Adrenal gland (tissue), 19 donors: Measurements from ENCODE around the gene AARSD1. TPM values are rescaled to one million over a fixed set of nuclear protein-coding genes. Genes with fewer than 3 reads are reported as not detected.
A peak's percentile ranks its signal among the peaks of the same experiment; 100 is the strongest.

Source experiments
- DNase-seq, 7 donors: peaks; one replicate each; pipeline ENCODE4 v3.0.0-alpha.2; 2019 to 2020
- H3K27ac ChIP-seq, 5 donors: fragments of 200-600 bp; sonication (generic) in 4 of 5; 1 replicate in 3 of 5; 2 replicates in 2 of 5; pipeline versions ENCODE4 v1.5.1 to v1.8.0; 2016 to 2020; ENCODE audit warnings: mild to moderate bottlenecking in 1 of 5
- H3K27me3 ChIP-seq: fragments of 200-600 bp; 2 replicates; pipeline ENCODE4 v1.8.0; 2021
- H3K36me3 ChIP-seq, 2 donors: fragments of 200-600 bp; replicated peaks in 1 of 2; 1 replicate in 1 of 2; 2 replicates in 1 of 2; pipeline versions ENCODE4 v1.5.1 to v1.8.0; 2018 to 2022
- H3K4me1 ChIP-seq, 2 donors: fragments of 200-600 bp; replicated peaks in 1 of 2; 1 replicate in 1 of 2; 2 replicates in 1 of 2; pipeline versions ENCODE4 v1.5.1 to v1.8.0; 2018 to 2021
- H3K4me3 ChIP-seq, 4 donors: fragments of 200-600 bp; sonication (generic) in 3 of 4; one replicate each; pipeline ENCODE4 v1.5.1; 2016 to 2018
- H3K9me3 ChIP-seq, 3 donors: fragments of 200-600 bp; sonication (generic) in 1 of 3; replicated peaks in 1 of 3; 1 replicate in 2 of 3; 2 replicates in 1 of 3; pipeline versions ENCODE4 v1.5.1 to v1.8.0; 2016 to 2021
- CTCF ChIP-seq, 6 experiments: fragments of 450-650 bp in 4 of 6; fragments of 200-600 bp in 2 of 6; sonication (generic) in 1 of 6; IDR thresholded peaks; 1 replicate in 5 of 6; 2 replicates in 1 of 6; pipeline versions ENCODE4 v1.5.1 to v1.8.0; 2016 to 2021; ENCODE audit warnings: antibody characterized with exemption in 6 of 6, mild to moderate bottlenecking in 2 of 6, moderate library complexity in 1 of 6
- POLR2A ChIP-seq, 2 donors: fragments of 450-650 bp; IDR thresholded peaks; one replicate each; pipeline ENCODE4 v1.6.1; 2017; ENCODE audit warnings: antibody characterized with exemption in 2 of 2, mild to moderate bottlenecking in 2 of 2, moderate library complexity in 1 of 2
- WGBS, 4 donors: extraction: QIAGEN DNeasy Blood & Tissue Kit in 2 of 4; methylation state at CpG; one replicate each; pipeline versions ENCODE4 v1.1.5 to v1.1.7; 2013 to 2017; 5-methylcytosine and 5-hydroxymethylcytosine counted together
- intact Hi-C, 2 donors: fragments of 100-400 bp; cut with DNase I; formaldehyde crosslinking; loops; one replicate each; pipeline versions ENCODE4 v1.14.1 to v1.15.0; 2022 to 2023
- long read RNA-seq, 10 donors: library from polyadenylated mRNA in 3 of 10; unstranded in 2 of 10; stranded (forward) in 1 of 10; transcript quantifications; one replicate each; pipeline ENCODE4 v2.0.0 and lab custom pipeline, GENCODE V29; 2021 to 2026
- polyA plus RNA-seq, 3 donors: library from polyadenylated mRNA; stranded (reverse); fragments of 200-250 nt in 2 of 3; fragments of 350-450 nt in 1 of 3; fragmentation: Illumina TruSeq in 1 of 3; extraction: RNeasy Lipid Tissue Mini Kit (QIAGEN cat#74804) in 1 of 3; gene quantifications; one replicate each; pipeline ENCODE4 v1.2.3, GENCODE V29; 2013 to 2014
- total RNA-seq, 9 donors: library from RNA; depleted of rRNA in 4 of 9; stranded (reverse); fragments of >200 nt in 4 of 9; fragments of 120-200 nt in 1 of 9; fragmentation: NEBNext Ultra II Directional in 1 of 9; extraction: Animal tissue kit (Norgen Biotek cat#: 25700) in 1 of 9; gene quantifications; one replicate each; pipeline versions ENCODE4 v1.1.0 to v1.2.4, GENCODE V29; 2013 to 2023
- donor health status: healthy with polysubstance abuse.
- donor health status: Bipolar disorder and iron deficiency.
- donor health status: DM: yes; HTN: yes; CAD: no.
- donor health status: DM: no; HTN: no; CAD: no.
- donor health status: DM: no; HTN: no; CAD: no.
- donor health status: DM: yes; HTN: yes; CAD: no.

Gene AARSD1
- total RNA-seq (10 to 100 TPM; 16.4 to 60.7 (median 35.1) TPM), polyA plus RNA-seq (100 to 1,000 TPM in 2 of 3 donors, 10 to 100 TPM in 1; 49.0 to 206 (median 121) TPM)
- long read RNA-seq, donor 1, transcript AARSD1-202 (12 exons, 1,322 nt), result major isoform, 14 of 24 reads
- long read RNA-seq, donor 1, partial matches to known transcripts, result 9 of 24 reads
- long read RNA-seq, donor 1, other reads (novel, unspliced or antisense), result 0 of 24 reads
- long read RNA-seq, donor 2, transcript AARSD1-202 (12 exons, 1,322 nt), result major isoform, 13 of 24 reads
- long read RNA-seq, donor 2, partial matches to known transcripts, result 6 of 24 reads
- long read RNA-seq, donor 2, other reads (novel, unspliced or antisense), result 0 of 24 reads
- long read RNA-seq, donor 3, transcript AARSD1-202 (12 exons, 1,322 nt), result major isoform, 5 of 6 reads
- long read RNA-seq, donor 3, partial matches to known transcripts, result 0 of 6 reads
- long read RNA-seq, donor 3, other reads (novel, unspliced or antisense), result 0 of 6 reads
- long read RNA-seq, donor 4, transcript AARSD1-202 (12 exons, 1,322 nt), result major isoform, 20 of 25 reads
- long read RNA-seq, donor 4, partial matches to known transcripts, result 2 of 25 reads
- long read RNA-seq, donor 4, other reads (novel, unspliced or antisense), result 3 of 25 reads
- long read RNA-seq, donor 5, transcript AARSD1-202 (12 exons, 1,322 nt), result major isoform, 25 of 29 reads
- long read RNA-seq, donor 5, partial matches to known transcripts, result 0 of 29 reads
- long read RNA-seq, donor 5, other reads (novel, unspliced or antisense), result 4 of 29 reads
- long read RNA-seq, donor 6, transcript AARSD1-202 (12 exons, 1,322 nt), result major isoform, 11 of 15 reads
- long read RNA-seq, donor 6, partial matches to known transcripts, result 0 of 15 reads
- long read RNA-seq, donor 6, other reads (novel, unspliced or antisense), result 4 of 15 reads
- long read RNA-seq, donor 7, transcript AARSD1-202 (12 exons, 1,322 nt), result major isoform, 8 of 10 reads
- long read RNA-seq, donor 7, partial matches to known transcripts, result 0 of 10 reads
- long read RNA-seq, donor 7, other reads (novel, unspliced or antisense), result 0 of 10 reads
- long read RNA-seq, donor 8, transcript AARSD1-202 (12 exons, 1,322 nt), result major isoform, 16 of 16 reads
- long read RNA-seq, donor 8, partial matches to known transcripts, result 0 of 16 reads
- long read RNA-seq, donor 8, other reads (novel, unspliced or antisense), result 0 of 16 reads
- long read RNA-seq, donor 9, transcript AARSD1-202 (12 exons, 1,322 nt), result major isoform, 5 of 6 reads
- long read RNA-seq, donor 9, partial matches to known transcripts, result 0 of 6 reads
- long read RNA-seq, donor 9, other reads (novel, unspliced or antisense), result 0 of 6 reads
- long read RNA-seq, donor 10, transcript AARSD1-202 (12 exons, 1,322 nt), result major isoform, 5 of 6 reads
- long read RNA-seq, donor 10, partial matches to known transcripts, result 0 of 6 reads
- long read RNA-seq, donor 10, other reads (novel, unspliced or antisense), result 0 of 6 reads

- Histone ChIP-seq H3K27ac (peak within 1 kb of the TSS in 4 of 5 donors; percentile 61 to 86 (median 84)), H3K36me3 (peaks cover 0 to 32% of the 10 kb centered on the region in 2 donors), H3K4me3 (peak within 1 kb of the TSS; percentile 18 to 70 (median 57)), H3K27me3 (no peaks in the 10 kb centered on the region), H3K4me1 (peaks cover 0 to 6% of the 10 kb centered on the region in 2 donors), H3K9me3 (no peaks in the 10 kb centered on the region)
- peak; percentile 63 to 79 for TF ChIP-seq POLR2A (IDR thresholded peaks at IDR 0.05)
- TF ChIP-seq CTCF (IDR thresholded peaks at IDR 0.05), result peak in 2 of 6 experiments; percentile 7 to 22
- 1 to 4% (median 2%) methylated on average over 27 to 43 of the region's 43 CpGs for WGBS, 4 donors
- DNase-seq, result peak; percentile 91 to 97 (median 93)
- intact Hi-C loops, result no loop called here
Observed at GRCh38 chr17:42964161-42964932, at the start of gene AARSD1. AARSD1 (minus strand) TSS chr17:42964454; CDS start chr17:42964440, 14 bp downstream.

GRCh38 chr17:43013296-43013695, 49.0 kb upstream of the AARSD1 start:
- peaks cover 42 to 63% of the 10 kb centered on the region in 2 donors for H3K4me1 ChIP-seq
- TF ChIP-seq CTCF (IDR thresholded peaks at IDR 0.05), result no peak
- TF ChIP-seq POLR2A (IDR thresholded peaks at IDR 0.05), result no peak
- DNase-seq, result peak in 1 of 7 donors; percentile 32
- no peaks in the 10 kb centered on the region for H3K9me3 ChIP-seq
- no peaks in the 10 kb centered on the region for H3K27me3 ChIP-seq
- intact Hi-C loops, result no loop called here
- peaks cover 0 to 45% of the 10 kb centered on the region in 2 donors for H3K36me3 ChIP-seq
- peak overlapping the region in 2 of 5 donors; percentile 76 to 87 for H3K27ac ChIP-seq
- WGBS, 4 donors, result 80 to 87% (median 84%) methylated on average over 4 to 8 of the region's 8 CpGs
- no peak overlapping the region for H3K4me3 ChIP-seq

GRCh38 chr17:43011728-43012472, 47.6 kb upstream of the AARSD1 start:
- H3K9me3 ChIP-seq, result no peaks in the 10 kb centered on the region
- TF ChIP-seq CTCF (IDR thresholded peaks at IDR 0.05), result no peak
- no peak for TF ChIP-seq POLR2A (IDR thresholded peaks at IDR 0.05)
- H3K4me3 ChIP-seq, result no peak overlapping the region
- H3K27me3 ChIP-seq, result no peaks in the 10 kb centered on the region
- peaks cover 40 to 67% of the 10 kb centered on the region in 2 donors for H3K4me1 ChIP-seq
- intact Hi-C loops, result no loop called here
- peak in 3 of 7 donors; percentile 35 to 73 (median 57) for DNase-seq
- 55 to 72% (median 70%) methylated on average over 10 to 15 of the region's 15 CpGs for WGBS, 4 donors
- peak overlapping the region in 3 of 5 donors; percentile 31 to 87 (median 65) for H3K27ac ChIP-seq
- H3K36me3 ChIP-seq, result peaks cover 0 to 33% of the 10 kb centered on the region in 2 donors
